Activated CD4-positive, alpha-beta memory T cell treated with anti-CD3 and anti-CD28 coated beads, Interleukin-2, amount 10 ng/mL, durations not matched to agents 7 days and 5 days (primary cell): ENCODE data around the gene USP9X. TPM values are rescaled to one million over a fixed set of nuclear protein-coding genes. Genes with fewer than 3 reads are reported as not detected.

Source experiments
- CTCF ChIA-PET: fragments of 350-600 bp; sonication (Branson Sonifier 250); formaldehyde crosslinking; loops from one replicate; lab custom pipeline; 2021; ENCODE audit warnings: antibody characterized with exemption, inconsistent platforms; lab: Charles Lee
- POLR2A ChIA-PET: fragments of 350-600 bp; sonication (Branson Sonifier 250); formaldehyde crosslinking; loops from one replicate; lab custom pipeline; 2021; ENCODE audit warnings: antibody characterized with exemption; lab: Charles Lee
- DNase-seq: peaks from one replicate; pipeline ENCODE4 v3.0.0-alpha.2; 2020
- H3K27ac Mint-ChIP-seq: one replicate; pipeline ENCODE4 v1.8.0; 2021; ENCODE audit warnings: mild to moderate bottlenecking, mixed read lengths
- H3K27me3 Mint-ChIP-seq: one replicate; pipeline ENCODE4 v1.8.0; 2021; ENCODE audit warnings: mixed read lengths
- H3K36me3 Mint-ChIP-seq: one replicate; pipeline ENCODE4 v1.8.0; 2021; ENCODE audit warnings: low read depth, mixed read lengths
- H3K4me1 Mint-ChIP-seq: one replicate; pipeline ENCODE4 v1.8.0; 2021; ENCODE audit warnings: mixed read lengths
- H3K4me3 Mint-ChIP-seq: one replicate; pipeline ENCODE4 v1.8.0; 2021; ENCODE audit warnings: mild to moderate bottlenecking, mixed read lengths
- H3K9me3 Mint-ChIP-seq: one replicate; pipeline ENCODE4 v1.8.0; 2021; ENCODE audit warnings: mixed read lengths
- total RNA-seq, 2 experiments: library from RNA; stranded (reverse); gene quantifications; one replicate each; pipeline ENCODE4 v1.2.3, GENCODE V29; 2021

Gene USP9X
- total RNA-seq, 2 experiments from 2014 or later: 43.9 to 45.9 TPM

GRCh38 chrX:41116948-41117347, 31.7 kb downstream of the USP9X start:
- H3K4me1 Mint-ChIP-seq: peaks cover 66% of the 10 kb centered on the region
- POLR2A ChIA-PET: interaction anchor here (1.5 to 3.7 kb wide), 2 partner anchors 28 to 32 kb away, joined by 4 to 43 read pairs; partner anchors contain the start of gene USP9X
- peak overlapping the region; percentile 66 for H3K4me3 Mint-ChIP-seq

GRCh38 chrX:41118156-41118555, 32.9 kb downstream of the USP9X start:
- Mint-ChIP-seq H3K4me3 (peak overlapping the region; percentile 66), H3K9me3 (no peaks in the 10 kb centered on the region), H3K36me3 (peaks cover 6% of the 10 kb centered on the region), H3K27ac (peak overlapping the region; percentile 68), H3K4me1 (peaks cover 72% of the 10 kb centered on the region), H3K27me3 (no peaks in the 10 kb centered on the region)
- DNase-seq: peak; percentile 50
- CTCF ChIA-PET: interaction anchor here (3.9 to 4.6 kb wide), 2 partner anchors 241 to 466 kb away, joined by 23 to 37 read pairs; no protein-coding TSS in a partner anchor
- POLR2A ChIA-PET: interaction anchor here (1.5 kb wide), 1 partner anchor 30 kb away, joined by 4 read pairs; no protein-coding TSS in a partner anchor

More at GRCh38 chrX:41116948-41117347, 31.7 kb downstream of the USP9X start:
- Mint-ChIP-seq H3K36me3 (peaks cover 3% of the 10 kb centered on the region), H3K9me3 (no peaks in the 10 kb centered on the region), H3K27ac (peak overlapping the region; percentile 72), H3K27me3 (no peaks in the 10 kb centered on the region)
- CTCF ChIA-PET: interaction anchor here (0.9 to 4.6 kb wide), 4 partner anchors 32 to 465 kb away, joined by 3 to 37 read pairs (median 13); no protein-coding TSS in a partner anchor
- no peak for DNase-seq

GRCh38 chrX:41119803-41120202, 34.6 kb downstream of the USP9X start:
- Mint-ChIP-seq H3K27me3 (no peaks in the 10 kb centered on the region), H3K4me3 (no peak overlapping the region), H3K36me3 (peaks cover 6% of the 10 kb centered on the region), H3K4me1 (peaks cover 69% of the 10 kb centered on the region), H3K9me3 (no peaks in the 10 kb centered on the region), H3K27ac (no peak overlapping the region)
- ChIA-PET POLR2A (interaction anchor here (1.1 kb wide), 1 partner anchor 212 kb away, joined by 3 read pairs; no protein-coding TSS in a partner anchor), CTCF (interaction anchor here (1.3 to 1.4 kb wide), 2 partner anchors 18 to 242 kb away, joined by 3 to 4 read pairs; no protein-coding TSS in a partner anchor)
- no peak for DNase-seq

GRCh38 chrX:41121766-41122165, 36.5 kb downstream of the USP9X start:
- Mint-ChIP-seq H3K9me3 (no peaks in the 10 kb centered on the region), H3K27ac (no peak overlapping the region), H3K27me3 (no peaks in the 10 kb centered on the region), H3K4me1 (peaks cover 53% of the 10 kb centered on the region), H3K36me3 (peaks cover 10% of the 10 kb centered on the region), H3K4me3 (no peak overlapping the region)
- ChIA-PET POLR2A (no interaction called here), CTCF (no interaction called here)
- no peak for DNase-seq

- Mint-ChIP-seq H3K4me1 (peaks cover 50% of the 10 kb centered on the region), H3K27me3 (no peaks in the 10 kb centered on the region), H3K4me3 (no peak overlapping the region), H3K36me3 (peaks cover 10% of the 10 kb centered on the region), H3K27ac (no peak overlapping the region), H3K9me3 (no peaks in the 10 kb centered on the region)
- DNase-seq: no peak
- CTCF ChIA-PET: no interaction called here
- POLR2A ChIA-PET: no interaction called here
These were observed 37.5 kb downstream of the USP9X start for GRCh38 chrX:41122664-41123257.

GRCh38 chrX:41127477-41128192, 42.4 kb downstream of the USP9X start:
- Mint-ChIP-seq H3K4me1 (peaks cover 9% of the 10 kb centered on the region), H3K27me3 (no peaks in the 10 kb centered on the region), H3K27ac (no peak overlapping the region), H3K9me3 (no peaks in the 10 kb centered on the region), H3K4me3 (no peak overlapping the region), H3K36me3 (peaks cover 20% of the 10 kb centered on the region)
- POLR2A ChIA-PET: interaction anchor here (0.6 kb wide), 1 partner anchor 128 kb away, joined by 3 read pairs; no protein-coding TSS in a partner anchor
- DNase-seq: no peak
- CTCF ChIA-PET: interaction anchor here (1.0 kb wide), 1 partner anchor 53 kb away, joined by 3 read pairs; no protein-coding TSS in a partner anchor

GRCh38 chrX:41128955-41129354, 43.7 kb downstream of the USP9X start:
- no peak for DNase-seq
- H3K4me3 Mint-ChIP-seq: no peak overlapping the region
- H3K4me1 Mint-ChIP-seq: peaks cover 6% of the 10 kb centered on the region
- H3K36me3 Mint-ChIP-seq: peaks cover 27% of the 10 kb centered on the region
- POLR2A ChIA-PET: no interaction called here
- no peaks in the 10 kb centered on the region for H3K9me3 Mint-ChIP-seq
- H3K27me3 Mint-ChIP-seq: no peaks in the 10 kb centered on the region
- H3K27ac Mint-ChIP-seq: no peak overlapping the region
- CTCF ChIA-PET: no interaction called here

- POLR2A ChIA-PET: no interaction called here
- no peak overlapping the region for H3K4me3 Mint-ChIP-seq
- peaks cover 6% of the 10 kb centered on the region for H3K4me1 Mint-ChIP-seq
- H3K36me3 Mint-ChIP-seq: peaks cover 38% of the 10 kb centered on the region
- no peaks in the 10 kb centered on the region for H3K27me3 Mint-ChIP-seq
- no peak overlapping the region for H3K27ac Mint-ChIP-seq
- H3K9me3 Mint-ChIP-seq: no peaks in the 10 kb centered on the region
- DNase-seq: no peak
- CTCF ChIA-PET: no interaction called here
These were observed 46.5 kb downstream of the USP9X start for GRCh38 chrX:41131766-41132165.

- ChIA-PET CTCF (no interaction called here), POLR2A (no interaction called here)
- Mint-ChIP-seq H3K9me3 (no peaks in the 10 kb centered on the region), H3K27me3 (no peaks in the 10 kb centered on the region), H3K36me3 (peaks cover 43% of the 10 kb centered on the region), H3K4me1 (no peaks in the 10 kb centered on the region), H3K27ac (no peak overlapping the region), H3K4me3 (no peak overlapping the region)
- DNase-seq: no peak
These were observed 48.3 kb downstream of the USP9X start for GRCh38 chrX:41133551-41133950.

GRCh38 chrX:41137589-41137988, 52.3 kb downstream of the USP9X start:
- H3K4me1 Mint-ChIP-seq: no peaks in the 10 kb centered on the region
- POLR2A ChIA-PET: no interaction called here

GRCh38 chrX:41142130-41142910, 57.1 kb downstream of the USP9X start:
- CTCF ChIA-PET: no interaction called here
- H3K36me3 Mint-ChIP-seq: peaks cover 17% of the 10 kb centered on the region
- H3K4me3 Mint-ChIP-seq: no peak overlapping the region
- no peaks in the 10 kb centered on the region for H3K9me3 Mint-ChIP-seq
- no peak for DNase-seq
- H3K27ac Mint-ChIP-seq: no peak overlapping the region
- POLR2A ChIA-PET: no interaction called here
- H3K4me1 Mint-ChIP-seq: peaks cover 9% of the 10 kb centered on the region
- no peaks in the 10 kb centered on the region for H3K27me3 Mint-ChIP-seq

More at GRCh38 chrX:41137589-41137988, 52.3 kb downstream of the USP9X start:
- Mint-ChIP-seq H3K36me3 (peaks cover 34% of the 10 kb centered on the region), H3K27ac (no peak overlapping the region), H3K27me3 (no peaks in the 10 kb centered on the region), H3K4me3 (no peak overlapping the region), H3K9me3 (no peaks in the 10 kb centered on the region)
- no peak for DNase-seq
- CTCF ChIA-PET: interaction anchor here (0.9 to 1.4 kb wide), 4 partner anchors 18 to 52 kb away, joined by 3 read pairs; partner anchors contain the start of gene USP9X

GRCh38 chrX:41144873-41145272, 59.6 kb downstream of the USP9X start:
- POLR2A ChIA-PET: no interaction called here
- peaks cover 25% of the 10 kb centered on the region for H3K36me3 Mint-ChIP-seq
- no peak overlapping the region for H3K27ac Mint-ChIP-seq
- H3K4me1 Mint-ChIP-seq: peaks cover 9% of the 10 kb centered on the region
- H3K4me3 Mint-ChIP-seq: no peak overlapping the region
- H3K27me3 Mint-ChIP-seq: no peaks in the 10 kb centered on the region
- CTCF ChIA-PET: no interaction called here
- no peaks in the 10 kb centered on the region for H3K9me3 Mint-ChIP-seq
- no peak for DNase-seq
